Muscle layer of duodenum (tissue), 2 donors: ENCODE results near the gene MINAR1.

ENCODE experiments used
- H3K27ac ChIP-seq: one replicate; pipeline ENCODE4 v1.7.0; 2013; ENCODE audit warnings: mild to moderate bottlenecking, low read length
- H3K27me3 ChIP-seq: one replicate; pipeline ENCODE4 v1.7.0; 2013; ENCODE audit warnings: low read depth, mild to moderate bottlenecking, control low read depth, low read length
- H3K36me3 ChIP-seq, 2 donors: one replicate each; pipeline ENCODE4 v1.7.0; 2013; ENCODE audit warnings: low read length in 2 of 2, control low read depth in 1 of 2, mild to moderate bottlenecking in 1 of 2; ENCODE audit not compliant: insufficient read depth in 2 of 2, control insufficient read depth in 1 of 2
- H3K4me1 ChIP-seq, 2 donors: one replicate each; pipeline ENCODE4 v1.7.0; 2013; ENCODE audit warnings: low read length in 2 of 2, mild to moderate bottlenecking in 2 of 2, control low read depth in 1 of 2, moderate library complexity in 1 of 2; ENCODE audit not compliant: insufficient read depth in 2 of 2, control insufficient read depth in 1 of 2
- H3K4me3 ChIP-seq, 2 donors: one replicate each; pipeline ENCODE4 v1.7.0; 2013; ENCODE audit warnings: low read length in 2 of 2, low read depth in 1 of 2, mild to moderate bottlenecking in 1 of 2
- H3K9me3 ChIP-seq, 2 donors: one replicate each; pipeline ENCODE4 v1.7.0; 2013; ENCODE audit warnings: low read length in 2 of 2, control low read depth in 1 of 2, mild to moderate bottlenecking in 1 of 2; ENCODE audit not compliant: control insufficient read depth in 1 of 2
- donor health status: healthy.

Gene MINAR1

GRCh38 chr15:79472446-79472845, 40.3 kb downstream of the MINAR1 start:
- H3K4me1 ChIP-seq, result no peaks in the 10 kb centered on the region
- no peaks in the 10 kb centered on the region for H3K36me3 ChIP-seq
- H3K9me3 ChIP-seq, result no peaks in the 10 kb centered on the region
- no peak overlapping the region for H3K27ac ChIP-seq
- no peak overlapping the region for H3K4me3 ChIP-seq
- no peaks in the 10 kb centered on the region for H3K27me3 ChIP-seq

- Histone ChIP-seq H3K9me3 (no peaks in the 10 kb centered on the region), H3K36me3 (no peaks in the 10 kb centered on the region), H3K27ac (no peak overlapping the region), H3K4me3 (no peak overlapping the region), H3K27me3 (no peaks in the 10 kb centered on the region), H3K4me1 (no peaks in the 10 kb centered on the region)
These were observed 42.1 kb downstream of the MINAR1 start for GRCh38 chr15:79474252-79474651.

DNA sequence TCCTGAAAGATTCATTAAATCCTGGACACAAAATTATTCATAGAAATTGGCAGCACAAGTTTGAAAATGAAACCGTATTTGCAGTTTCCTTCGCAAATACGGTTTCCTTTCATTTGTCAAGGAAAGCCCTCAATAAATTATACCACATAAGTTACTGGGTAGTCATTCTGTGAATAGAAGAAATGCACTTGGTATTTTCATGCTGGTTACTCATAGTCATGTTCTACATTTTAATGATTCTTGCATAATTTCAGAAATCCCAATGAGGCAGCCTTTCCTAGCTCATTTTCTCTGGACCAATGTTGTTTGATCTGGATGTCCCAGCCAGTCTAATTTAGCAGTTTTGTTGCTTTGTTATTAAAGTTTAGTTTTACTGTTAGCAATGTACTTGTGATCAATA, 43.2 kb downstream of the MINAR1 start:
- H3K27ac ChIP-seq, result no peak overlapping the region
- no peaks in the 10 kb centered on the region for H3K36me3 ChIP-seq
- no peaks in the 10 kb centered on the region for H3K4me1 ChIP-seq
- no peaks in the 10 kb centered on the region for H3K27me3 ChIP-seq
- no peak overlapping the region for H3K4me3 ChIP-seq
- H3K9me3 ChIP-seq, result no peaks in the 10 kb centered on the region

GRCh38 chr15:79478108-79478507, 46.0 kb downstream of the MINAR1 start:
- H3K36me3 ChIP-seq, result no peaks in the 10 kb centered on the region
- no peak overlapping the region for H3K4me3 ChIP-seq
- no peaks in the 10 kb centered on the region for H3K27me3 ChIP-seq
- no peaks in the 10 kb centered on the region for H3K9me3 ChIP-seq
- H3K4me1 ChIP-seq, result no peaks in the 10 kb centered on the region
- H3K27ac ChIP-seq, result no peak overlapping the region

DNA sequence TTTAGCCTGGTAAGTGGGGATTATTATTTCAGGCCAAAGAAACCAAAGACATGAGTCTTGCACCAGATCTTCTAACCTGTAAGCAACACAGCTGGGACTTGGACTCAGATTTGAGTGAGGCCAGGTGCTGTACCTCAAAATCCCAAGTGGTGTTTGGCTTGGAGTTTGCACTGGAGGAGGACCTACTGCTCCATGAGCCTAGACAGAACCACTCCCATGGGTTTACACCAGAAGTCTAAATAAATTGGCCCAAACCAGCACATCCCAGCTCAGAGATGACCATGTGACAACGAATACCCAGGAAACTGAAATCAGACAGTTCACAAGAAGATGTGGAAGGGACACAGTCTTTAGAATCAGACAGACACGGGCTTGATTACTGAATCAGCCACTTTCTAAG, 47.5 kb downstream of the MINAR1 start:
- Histone ChIP-seq H3K9me3 (no peaks in the 10 kb centered on the region), H3K4me1 (no peaks in the 10 kb centered on the region), H3K36me3 (no peaks in the 10 kb centered on the region), H3K27me3 (no peaks in the 10 kb centered on the region), H3K4me3 (no peak overlapping the region), H3K27ac (no peak overlapping the region)

- no peaks in the 10 kb centered on the region for H3K36me3 ChIP-seq
- no peaks in the 10 kb centered on the region for H3K9me3 ChIP-seq
- no peak overlapping the region for H3K4me3 ChIP-seq
- H3K4me1 ChIP-seq, result no peaks in the 10 kb centered on the region
- no peaks in the 10 kb centered on the region for H3K27me3 ChIP-seq
- no peak overlapping the region for H3K27ac ChIP-seq
These were observed 49.7 kb downstream of the MINAR1 start for GRCh38 chr15:79481793-79482192.
